Neural progenitor cell (in vitro differentiated cells): ENCODE results near the gene HSF2BP. TPM values are rescaled to one million over a fixed set of nuclear protein-coding genes. Genes with fewer than 3 reads are reported as not detected.

Experiments used
- DNase-seq: peaks from one replicate; pipeline ENCODE4 v3.0.0-alpha.2; 2016; ENCODE audit warnings: low spot score
- H2AFZ ChIP-seq: fragments of 200-600 bp; sonication (generic); replicated peaks from 2 replicates; pipeline ENCODE4 v1.6.1; 2016; ENCODE audit warnings: antibody characterized with exemption
- H3F3A ChIP-seq: fragments of 200-600 bp; sonication (generic); 2 replicates; pipeline ENCODE4 v1.6.1; 2016; ENCODE audit warnings: antibody characterized with exemption, low read depth
- H3K27ac ChIP-seq: fragments of 200-600 bp; sonication (generic); 2 replicates; pipeline ENCODE4 v1.5.1; 2016; ENCODE audit warnings: mild to moderate bottlenecking
- H3K27me3 ChIP-seq: fragments of 200-600 bp; sonication (generic); 2 replicates; pipeline ENCODE4 v1.6.1; 2016; ENCODE audit warnings: mild to moderate bottlenecking, moderate library complexity
- H3K36me3 ChIP-seq: fragments of 200-600 bp; sonication (generic); 2 replicates; pipeline ENCODE4 v1.5.1; 2016
- H3K4me1 ChIP-seq: fragments of 200-600 bp; sonication (generic); 2 replicates; pipeline ENCODE4 v1.6.1; 2016; ENCODE audit warnings: mixed run types
- H3K4me2 ChIP-seq: fragments of 200-600 bp; sonication (generic); 2 replicates; pipeline ENCODE4 v1.6.1; 2016
- H3K4me3 ChIP-seq: fragments of 200-600 bp; sonication (generic); 2 replicates; pipeline ENCODE4 v1.5.1; 2016
- H3K79me2 ChIP-seq: fragments of 200-600 bp; sonication (generic); 2 replicates; pipeline ENCODE4 v1.6.1; 2016; ENCODE audit warnings: low read depth
- H3K9ac ChIP-seq: fragments of 200-600 bp; sonication (generic); 2 replicates; pipeline ENCODE4 v1.6.1; 2016
- H3K9me3 ChIP-seq: fragments of 200-600 bp; sonication (generic); 2 replicates; pipeline ENCODE4 v1.5.1; 2016; ENCODE audit warnings: low read depth
- H4K20me1 ChIP-seq: fragments of 200-600 bp; sonication (generic); 2 replicates; pipeline ENCODE4 v1.6.1; 2016; ENCODE audit warnings: low read depth
- H3K27ac Mint-ChIP-seq: 3 replicates; pipeline ENCODE4 v1.8.0; 2021; ENCODE audit warnings: mixed read lengths
- H3K27me3 Mint-ChIP-seq: 2 replicates; pipeline ENCODE4 v1.8.0; 2022; ENCODE audit warnings: low read depth, mild to moderate bottlenecking, inconsistent platforms, moderate library complexity, mixed read lengths; ENCODE audit not compliant: insufficient read depth
- H3K36me3 Mint-ChIP-seq: 3 replicates; pipeline ENCODE4 v1.8.0; 2021; ENCODE audit warnings: mixed read lengths
- H3K4me1 Mint-ChIP-seq: 3 replicates; pipeline ENCODE4 v1.8.0; 2021; ENCODE audit warnings: mixed read lengths
- H3K4me3 Mint-ChIP-seq: 3 replicates; pipeline ENCODE4 v1.8.0; 2021; ENCODE audit warnings: mild to moderate bottlenecking, moderate library complexity, mixed read lengths
- H3K9me3 Mint-ChIP-seq: 3 replicates; pipeline ENCODE4 v1.8.0; 2020; ENCODE audit warnings: mixed read lengths
- EZH2 ChIP-seq: fragments of 200-600 bp; sonication (generic); IDR thresholded peaks from 2 replicates; pipeline ENCODE4 v1.6.1; 2017; ENCODE audit warnings: antibody characterized with exemption, mild to moderate bottlenecking, moderate library complexity
- EZH2phosphoT487 ChIP-seq: fragments of 200-600 bp; sonication (generic); IDR thresholded peaks from 2 replicates; pipeline ENCODE4 v1.6.1; 2017; ENCODE audit warnings: antibody characterized with exemption
- total RNA-seq: library from RNA; depleted of rRNA; stranded (reverse); fragments of >200 nt; gene quantifications from 2 replicates; pipeline ENCODE4 v1.2.3, GENCODE V29; 2015; ENCODE audit warnings: low replicate concordance
- TF ChIP-seq, protein P1 (sequence below): fragments of 200-600 bp; sonication (generic); IDR thresholded peaks from 2 replicates; pipeline ENCODE4 v1.5.1; 2017; ENCODE audit warnings: antibody characterized with exemption, mild to moderate bottlenecking

The HSF2BP gene
- total RNA-seq, 1 donor from 2014 or later: 0.71 TPM

DNA sequence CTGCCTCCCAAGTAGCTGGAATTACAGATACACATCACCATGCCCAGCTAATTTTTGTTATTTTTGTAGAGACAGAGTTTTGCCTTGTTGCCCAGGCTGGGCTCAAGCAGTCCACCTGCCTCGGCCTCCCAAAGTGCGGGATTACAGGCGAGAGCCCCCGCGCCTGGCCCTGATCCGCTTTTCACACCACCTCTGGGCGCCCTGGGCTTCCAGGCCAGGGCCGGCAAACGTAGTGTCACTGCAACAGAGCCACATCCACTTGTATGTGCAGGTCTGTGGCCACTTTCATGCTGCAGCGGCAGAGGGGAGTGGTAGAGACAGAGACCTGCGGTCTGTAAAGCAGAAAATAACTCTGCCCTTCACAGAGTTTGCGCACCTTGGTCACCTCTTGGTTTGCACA is 29.6 kb upstream of the HSF2BP start:
- no peaks in the 10 kb centered on the region for H3K27me3 ChIP-seq
- H3K27me3 Mint-ChIP-seq: no peaks in the 10 kb centered on the region
- no peak overlapping the region for H3K4me2 ChIP-seq
- no peak overlapping the region for H2AFZ ChIP-seq
- no peak overlapping the region for H3K27ac Mint-ChIP-seq
- H3K4me3 ChIP-seq: no peak overlapping the region
- no peaks in the 10 kb centered on the region for H3K9me3 ChIP-seq
- H3K79me2 ChIP-seq: no peaks in the 10 kb centered on the region
- no peaks in the 10 kb centered on the region for H3K36me3 ChIP-seq
- no peak for DNase-seq
- no peaks in the 10 kb centered on the region for H4K20me1 ChIP-seq
- TF ChIP-seq, protein P1, sequence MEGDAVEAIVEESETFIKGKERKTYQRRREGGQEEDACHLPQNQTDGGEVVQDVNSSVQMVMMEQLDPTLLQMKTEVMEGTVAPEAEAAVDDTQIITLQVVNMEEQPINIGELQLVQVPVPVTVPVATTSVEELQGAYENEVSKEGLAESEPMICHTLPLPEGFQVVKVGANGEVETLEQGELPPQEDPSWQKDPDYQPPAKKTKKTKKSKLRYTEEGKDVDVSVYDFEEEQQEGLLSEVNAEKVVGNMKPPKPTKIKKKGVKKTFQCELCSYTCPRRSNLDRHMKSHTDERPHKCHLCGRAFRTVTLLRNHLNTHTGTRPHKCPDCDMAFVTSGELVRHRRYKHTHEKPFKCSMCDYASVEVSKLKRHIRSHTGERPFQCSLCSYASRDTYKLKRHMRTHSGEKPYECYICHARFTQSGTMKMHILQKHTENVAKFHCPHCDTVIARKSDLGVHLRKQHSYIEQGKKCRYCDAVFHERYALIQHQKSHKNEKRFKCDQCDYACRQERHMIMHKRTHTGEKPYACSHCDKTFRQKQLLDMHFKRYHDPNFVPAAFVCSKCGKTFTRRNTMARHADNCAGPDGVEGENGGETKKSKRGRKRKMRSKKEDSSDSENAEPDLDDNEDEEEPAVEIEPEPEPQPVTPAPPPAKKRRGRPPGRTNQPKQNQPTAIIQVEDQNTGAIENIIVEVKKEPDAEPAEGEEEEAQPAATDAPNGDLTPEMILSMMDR: no peak
- no peak for TF ChIP-seq EZH2phosphoT487
- no peak for TF ChIP-seq EZH2
- no peaks in the 10 kb centered on the region for H3K9me3 Mint-ChIP-seq
- H3K4me3 Mint-ChIP-seq: no peak overlapping the region
- H3K4me1 Mint-ChIP-seq: no peaks in the 10 kb centered on the region
- no peaks in the 10 kb centered on the region for H3F3A ChIP-seq
- H3K9ac ChIP-seq: no peak overlapping the region
- no peak overlapping the region for H3K27ac ChIP-seq
- H3K36me3 Mint-ChIP-seq: peaks cover 34% of the 10 kb centered on the region
- H3K4me1 ChIP-seq: no peaks in the 10 kb centered on the region

DNA sequence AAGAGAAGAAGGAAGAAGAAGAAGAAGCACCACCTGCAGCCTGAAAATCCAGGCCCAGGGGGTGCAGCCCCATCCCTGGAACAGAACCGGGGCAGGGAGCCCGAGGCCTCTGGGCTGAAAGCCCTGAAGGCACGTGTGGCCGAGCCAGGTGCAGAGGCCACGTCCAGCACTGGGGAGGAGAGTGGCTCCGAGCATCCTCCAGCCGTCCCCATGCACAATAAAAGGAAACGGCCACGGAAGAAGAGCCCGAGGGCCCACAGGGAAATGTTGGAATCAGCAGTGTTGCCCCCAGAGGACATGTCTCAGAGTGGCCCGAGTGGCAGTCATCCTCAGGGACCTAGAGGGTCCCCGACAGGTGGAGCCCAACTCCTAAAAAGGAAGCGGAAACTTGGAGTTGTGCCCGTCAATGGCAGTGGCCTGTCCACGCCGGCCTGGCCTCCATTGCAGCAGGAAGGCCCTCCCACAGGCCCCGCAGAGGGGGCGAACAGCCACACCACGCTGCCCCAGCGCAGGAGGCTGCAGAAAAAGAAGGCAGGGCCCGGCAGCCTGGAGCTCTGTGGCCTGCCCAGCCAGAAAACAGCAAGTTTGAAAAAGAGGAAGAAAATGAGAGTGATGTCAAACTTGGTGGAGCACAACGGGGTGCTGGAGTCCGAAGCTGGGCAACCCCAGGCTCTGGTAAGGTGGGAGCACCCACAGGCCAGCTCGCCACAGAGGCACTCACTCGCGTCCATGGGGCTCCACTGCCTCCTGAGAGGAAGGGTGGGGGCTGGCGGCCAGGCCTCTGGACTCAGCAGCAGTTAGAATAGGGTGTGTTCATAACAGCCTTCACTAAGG is 28.5 kb upstream of the HSF2BP start:
- H3K27ac Mint-ChIP-seq: no peak overlapping the region

DNA sequence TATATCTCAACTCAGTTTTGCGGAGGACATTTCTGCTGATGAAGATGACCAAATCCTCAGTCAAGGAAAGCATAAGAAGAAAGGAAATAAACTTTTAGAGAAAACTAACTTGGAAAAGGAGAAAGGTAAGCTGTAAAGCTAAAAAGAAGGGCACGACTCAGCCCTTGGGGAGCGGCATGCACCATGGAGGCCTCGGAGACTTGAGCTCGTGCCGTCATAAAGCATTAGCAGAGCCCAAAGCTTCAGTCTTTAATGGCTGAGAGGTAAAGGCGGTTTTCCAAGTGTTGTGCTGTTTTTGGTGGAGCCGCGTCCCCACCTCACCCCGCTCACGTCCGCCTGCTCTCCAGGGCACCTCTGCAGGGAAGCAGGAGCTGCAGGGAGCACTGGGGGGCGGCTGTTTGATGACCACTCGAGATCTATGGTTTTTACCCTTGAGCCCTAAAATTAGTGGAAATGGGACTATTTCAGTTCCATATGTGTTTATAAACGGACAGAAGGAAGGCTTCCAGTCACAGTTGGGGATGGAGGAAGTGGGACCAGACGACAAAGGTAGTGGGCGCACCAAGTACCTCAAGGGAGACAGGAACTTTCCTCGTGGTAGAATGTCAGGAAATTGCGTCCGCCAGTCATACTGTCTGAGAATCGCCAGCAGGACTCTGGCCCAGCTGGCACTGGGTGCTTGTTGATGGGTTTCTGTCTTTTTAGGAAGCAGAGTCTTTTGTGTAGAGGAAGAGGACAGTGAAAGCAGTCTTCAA is 27.7 kb upstream of the HSF2BP start:
- Histone ChIP-seq H3K79me2 (no peaks in the 10 kb centered on the region), H3K36me3 (no peaks in the 10 kb centered on the region)

More for the DNA sequence above, 28.5 kb upstream of the HSF2BP start:
- no peaks in the 10 kb centered on the region for H3K36me3 ChIP-seq
- H4K20me1 ChIP-seq: no peaks in the 10 kb centered on the region
- no peaks in the 10 kb centered on the region for H3K79me2 ChIP-seq
- no peak overlapping the region for H3K9ac ChIP-seq
- TF ChIP-seq EZH2phosphoT487 (no peak), EZH2 (no peak)
- TF ChIP-seq, protein P1: no peak
- no peaks in the 10 kb centered on the region for H3K4me1 ChIP-seq
- no peak overlapping the region for H2AFZ ChIP-seq
- no peaks in the 10 kb centered on the region for H3K4me1 Mint-ChIP-seq
- no peaks in the 10 kb centered on the region for H3K27me3 Mint-ChIP-seq
- peaks cover 32% of the 10 kb centered on the region for H3K36me3 Mint-ChIP-seq
- no peak overlapping the region for H3K4me3 Mint-ChIP-seq
- H3K27me3 ChIP-seq: no peaks in the 10 kb centered on the region
- H3K4me3 ChIP-seq: no peak overlapping the region
- no peaks in the 10 kb centered on the region for H3K9me3 Mint-ChIP-seq
- no peak overlapping the region for H3K4me2 ChIP-seq
- H3F3A ChIP-seq: no peaks in the 10 kb centered on the region
- H3K27ac ChIP-seq: no peak overlapping the region
- no peak for DNase-seq
- no peaks in the 10 kb centered on the region for H3K9me3 ChIP-seq

More for the DNA sequence above, 27.7 kb upstream of the HSF2BP start:
- no peak overlapping the region for H3K4me2 ChIP-seq
- no peak overlapping the region for H2AFZ ChIP-seq
- Mint-ChIP-seq H3K4me1 (no peaks in the 10 kb centered on the region), H3K9me3 (no peaks in the 10 kb centered on the region), H3K27me3 (no peaks in the 10 kb centered on the region), H3K4me3 (no peak overlapping the region), H3K27ac (no peak overlapping the region), H3K36me3 (peaks cover 34% of the 10 kb centered on the region)
- H3K4me1 ChIP-seq: no peaks in the 10 kb centered on the region
- H3K27ac ChIP-seq: no peak overlapping the region
- no peak overlapping the region for H3K4me3 ChIP-seq
- no peaks in the 10 kb centered on the region for H3K27me3 ChIP-seq
- no peaks in the 10 kb centered on the region for H3F3A ChIP-seq
- H4K20me1 ChIP-seq: no peaks in the 10 kb centered on the region
- TF ChIP-seq EZH2: no peak
- TF ChIP-seq, protein P1: no peak
- DNase-seq: no peak
- no peak overlapping the region for H3K9ac ChIP-seq
- H3K9me3 ChIP-seq: no peaks in the 10 kb centered on the region
